Tibial nerve (tissue), 4 donors: ENCODE measurements around the gene DTNBP1. TPM values are rescaled to one million over a fixed set of nuclear protein-coding genes. Genes with fewer than 3 reads are reported as not detected.
A peak's percentile ranks its signal among the peaks of the same experiment; 100 is the strongest.
"Not testable (repeated sequence)": the region's sequence is repeated elsewhere in the genome, so short reads cannot be mapped to it uniquely, and the experiment has no call there.

ENCODE experiments used
- DNase-seq, 2 donors: peaks; one replicate each; pipeline ENCODE4 v3.0.0-alpha.2; 2019; ENCODE audit warnings: low spot score in 2 of 2
- H3K27ac ChIP-seq, 4 donors: fragments of 200-600 bp; sonication (generic) in 3 of 4; one replicate each; pipeline ENCODE4 v1.5.1; 2017 to 2019; ENCODE audit warnings: mild to moderate bottlenecking in 1 of 4
- H3K27me3 ChIP-seq, 2 donors: fragments of 200-600 bp; sonication (generic) in 1 of 2; one replicate each; pipeline versions ENCODE4 v1.5.1 to v1.6.0; 2017 to 2019
- H3K36me3 ChIP-seq, 3 donors: fragments of 200-600 bp; sonication (generic); one replicate each; pipeline ENCODE4 v1.5.1; 2018 to 2019
- H3K4me1 ChIP-seq, 4 donors: fragments of 200-600 bp; sonication (generic) in 3 of 4; one replicate each; pipeline ENCODE4 v1.5.1; 2017 to 2019
- H3K4me3 ChIP-seq, 4 donors: fragments of 200-600 bp; sonication (generic) in 3 of 4; one replicate each; pipeline ENCODE4 v1.5.1; 2017 to 2019; ENCODE audit warnings: mild to moderate bottlenecking in 1 of 4, moderate library complexity in 1 of 4
- H3K9me3 ChIP-seq, 4 donors: fragments of 200-600 bp; sonication (generic) in 3 of 4; one replicate each; pipeline ENCODE4 v1.5.1; 2017 to 2019
- EP300 ChIP-seq, 2 donors: sonication (generic); formaldehyde crosslinking; IDR thresholded peaks; one replicate each; pipeline ENCODE4 v1.6.1; 2017; ENCODE audit warnings: antibody characterized with exemption in 2 of 2, mild to moderate bottlenecking in 1 of 2
- POLR2A ChIP-seq, 2 donors: fragments of 450-650 bp; IDR thresholded peaks; one replicate each; pipeline ENCODE4 v1.6.1; 2017; ENCODE audit warnings: antibody characterized with exemption in 2 of 2, mild to moderate bottlenecking in 2 of 2, moderate library complexity in 2 of 2
- whole genome bisulfite sequencing, 2 donors: methylation state at CpG; one replicate each; pipeline ENCODE4 v1.1.5; 2018; 5-methylcytosine and 5-hydroxymethylcytosine counted together
- total RNA-seq, 4 donors: library from RNA; depleted of rRNA; stranded (reverse); fragments of >200 nt; gene quantifications; one replicate each; pipeline ENCODE4 v1.1.0, GENCODE V29; 2016
- TF ChIP-seq, protein P1 (sequence below), 5 experiments: fragments of 200-600 bp in 3 of 5; fragments of 450-650 bp in 2 of 5; sonication (generic) in 3 of 5; IDR thresholded peaks; one replicate each; pipeline ENCODE4 v1.5.1; 2016 to 2019; ENCODE audit warnings: antibody characterized with exemption in 5 of 5, mild to moderate bottlenecking in 3 of 5, moderate library complexity in 2 of 5

Gene DTNBP1
- total RNA-seq, 4 donors from 2014 or later = 14.7 to 36.6 (median 16.1) TPM

DNA sequence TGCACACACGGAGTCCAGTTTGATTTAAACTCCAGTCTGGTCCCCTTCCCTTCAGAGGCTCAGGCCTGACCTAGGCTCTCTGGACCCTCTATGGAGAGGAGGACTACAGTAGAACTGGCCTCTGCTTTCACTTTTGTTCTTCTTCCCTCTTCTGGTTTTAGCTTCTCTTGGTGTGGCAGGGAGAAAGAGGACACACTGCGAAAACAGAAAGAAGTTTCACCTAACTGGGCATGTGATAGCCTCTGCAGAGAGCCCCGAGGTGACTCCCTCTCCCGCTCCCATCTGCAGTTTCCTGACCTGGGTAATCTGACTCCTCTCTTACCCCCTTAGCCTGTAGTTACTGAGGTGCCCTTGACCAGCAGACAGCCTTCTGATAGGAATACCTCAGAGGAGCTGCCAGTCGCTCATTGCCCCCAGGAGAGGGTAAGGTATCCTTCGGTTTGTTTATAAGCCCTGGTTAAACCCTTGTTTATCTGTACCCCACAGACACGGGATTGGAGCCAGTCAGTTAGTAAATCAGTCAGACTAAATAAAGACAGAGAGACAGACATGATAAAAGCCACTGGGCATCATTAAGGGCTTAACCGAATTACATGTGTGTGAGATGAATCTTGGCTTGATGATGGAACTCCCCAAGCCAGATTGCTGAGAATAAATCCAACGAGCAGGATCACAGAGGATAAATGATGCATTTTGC, 12.0 kb upstream of the DTNBP1 start:
- no peaks in the 10 kb centered on the region for H3K36me3 ChIP-seq
- H3K27ac ChIP-seq = peak overlapping the region in 1 of 4 donors; percentile 40
- no peaks in the 10 kb centered on the region for H3K27me3 ChIP-seq
- TF ChIP-seq EP300 (IDR thresholded peaks at IDR 0.05) = no peak
- TF ChIP-seq, protein P1, sequence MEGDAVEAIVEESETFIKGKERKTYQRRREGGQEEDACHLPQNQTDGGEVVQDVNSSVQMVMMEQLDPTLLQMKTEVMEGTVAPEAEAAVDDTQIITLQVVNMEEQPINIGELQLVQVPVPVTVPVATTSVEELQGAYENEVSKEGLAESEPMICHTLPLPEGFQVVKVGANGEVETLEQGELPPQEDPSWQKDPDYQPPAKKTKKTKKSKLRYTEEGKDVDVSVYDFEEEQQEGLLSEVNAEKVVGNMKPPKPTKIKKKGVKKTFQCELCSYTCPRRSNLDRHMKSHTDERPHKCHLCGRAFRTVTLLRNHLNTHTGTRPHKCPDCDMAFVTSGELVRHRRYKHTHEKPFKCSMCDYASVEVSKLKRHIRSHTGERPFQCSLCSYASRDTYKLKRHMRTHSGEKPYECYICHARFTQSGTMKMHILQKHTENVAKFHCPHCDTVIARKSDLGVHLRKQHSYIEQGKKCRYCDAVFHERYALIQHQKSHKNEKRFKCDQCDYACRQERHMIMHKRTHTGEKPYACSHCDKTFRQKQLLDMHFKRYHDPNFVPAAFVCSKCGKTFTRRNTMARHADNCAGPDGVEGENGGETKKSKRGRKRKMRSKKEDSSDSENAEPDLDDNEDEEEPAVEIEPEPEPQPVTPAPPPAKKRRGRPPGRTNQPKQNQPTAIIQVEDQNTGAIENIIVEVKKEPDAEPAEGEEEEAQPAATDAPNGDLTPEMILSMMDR (IDR thresholded peaks at IDR 0.05) = no peak
- no peak for TF ChIP-seq POLR2A (IDR thresholded peaks at IDR 0.05)
- H3K4me1 ChIP-seq = peaks cover 0 to 19% (median 9%) of the 10 kb centered on the region in 4 donors
- no peak overlapping the region for H3K4me3 ChIP-seq
- DNase-seq = no peak
- H3K9me3 ChIP-seq = no peaks in the 10 kb centered on the region
- WGBS, 2 donors = 78% methylated on average over 9 of the region's 9 CpGs

DNA sequence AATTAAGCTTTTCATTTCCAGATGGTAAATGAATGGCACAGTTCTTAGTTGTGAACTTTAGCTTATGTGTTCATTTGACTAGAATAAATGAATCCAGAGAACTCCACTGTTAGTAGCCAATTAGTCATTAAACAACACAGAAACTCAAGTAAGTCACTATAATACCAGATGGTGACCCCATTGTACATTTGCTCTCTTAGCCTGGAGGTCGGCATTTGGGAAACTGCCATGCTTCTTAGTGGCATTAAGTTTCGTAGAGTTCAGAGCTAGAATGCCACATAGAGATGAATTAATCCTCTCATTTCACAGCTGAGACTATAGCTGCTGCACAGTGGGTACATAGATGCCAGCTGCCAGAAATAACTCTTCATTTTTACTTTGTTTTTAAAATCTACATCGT, 10.8 kb upstream of the DTNBP1 start:
- Histone ChIP-seq H3K9me3 (no peaks in the 10 kb centered on the region), H3K4me1 (peaks cover 0 to 19% (median 9%) of the 10 kb centered on the region in 4 donors), H3K27me3 (no peaks in the 10 kb centered on the region), H3K27ac (no peak overlapping the region), H3K36me3 (no peaks in the 10 kb centered on the region), H3K4me3 (no peak overlapping the region)
- DNase-seq = no peak
- TF ChIP-seq, protein P1 (IDR thresholded peaks at IDR 0.05) = no peak
- TF ChIP-seq POLR2A (IDR thresholded peaks at IDR 0.05) (no peak), EP300 (IDR thresholded peaks at IDR 0.05) (no peak)
- 35 to 39% methylated on average over 3 of the region's 3 CpGs for WGBS, 2 donors

DNA sequence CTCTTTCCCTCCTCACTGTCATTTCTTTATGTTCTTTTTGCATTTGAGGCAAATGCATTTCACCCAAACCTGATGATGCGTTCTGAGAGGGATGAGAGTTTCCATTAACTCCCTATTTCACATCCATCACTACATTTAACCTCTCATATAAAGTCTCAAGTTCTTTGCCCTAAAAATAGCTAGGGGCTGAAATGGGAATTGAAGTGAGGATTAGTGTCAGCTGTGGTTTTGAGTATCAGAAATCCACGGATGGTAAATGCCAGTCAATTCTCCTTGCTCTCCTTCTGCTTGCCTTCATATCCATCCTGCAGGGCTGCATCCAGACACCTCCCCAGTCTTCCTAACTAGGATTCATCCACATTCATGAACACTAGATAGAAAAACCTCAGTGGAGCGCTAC, 10.0 kb upstream of the DTNBP1 start:
- Histone ChIP-seq H3K9me3 (no peaks in the 10 kb centered on the region), H3K36me3 (no peaks in the 10 kb centered on the region), H3K27me3 (no peaks in the 10 kb centered on the region), H3K4me3 (no peak overlapping the region), H3K4me1 (peaks cover 0 to 19% (median 9%) of the 10 kb centered on the region in 4 donors), H3K27ac (no peak overlapping the region)
- no peak for DNase-seq
- WGBS, 2 donors = 62 to 68% methylated on average over 3 of the region's 3 CpGs
- TF ChIP-seq EP300 (IDR thresholded peaks at IDR 0.05) (no peak), POLR2A (IDR thresholded peaks at IDR 0.05) (no peak)
- TF ChIP-seq, protein P1 (IDR thresholded peaks at IDR 0.05) = no peak

DNA sequence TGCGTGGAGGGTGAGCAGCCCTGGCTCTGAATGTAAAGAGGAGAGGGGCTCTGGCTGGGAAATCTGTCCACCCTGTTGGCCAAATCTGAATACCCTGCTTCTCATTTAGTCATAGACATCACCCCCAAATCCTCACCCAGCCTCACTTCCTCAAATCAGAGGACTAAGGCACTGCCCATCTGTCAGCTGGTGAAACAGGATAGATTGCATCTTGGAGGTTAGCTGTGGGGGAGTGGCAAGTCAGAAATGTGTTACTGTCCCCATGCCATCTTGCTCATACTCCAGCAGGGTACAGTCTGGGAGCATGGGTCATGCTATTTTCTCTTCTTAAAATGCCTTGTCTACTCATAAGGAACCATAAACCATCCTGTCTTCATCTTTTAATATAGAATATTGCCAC, 9.5 kb upstream of the DTNBP1 start:
- Histone ChIP-seq H3K36me3 (no peaks in the 10 kb centered on the region), H3K27ac (no peak overlapping the region), H3K27me3 (no peaks in the 10 kb centered on the region), H3K4me3 (no peak overlapping the region), H3K9me3 (no peaks in the 10 kb centered on the region), H3K4me1 (peaks cover 0 to 19% (median 9%) of the 10 kb centered on the region in 4 donors)
- TF ChIP-seq POLR2A (IDR thresholded peaks at IDR 0.05) (no peak), EP300 (IDR thresholded peaks at IDR 0.05) (no peak)
- TF ChIP-seq, protein P1 (IDR thresholded peaks at IDR 0.05) = no peak
- 89 to 100% methylated on average over 1 of the region's 1 CpG for WGBS, 2 donors
- DNase-seq = no peak

DNA sequence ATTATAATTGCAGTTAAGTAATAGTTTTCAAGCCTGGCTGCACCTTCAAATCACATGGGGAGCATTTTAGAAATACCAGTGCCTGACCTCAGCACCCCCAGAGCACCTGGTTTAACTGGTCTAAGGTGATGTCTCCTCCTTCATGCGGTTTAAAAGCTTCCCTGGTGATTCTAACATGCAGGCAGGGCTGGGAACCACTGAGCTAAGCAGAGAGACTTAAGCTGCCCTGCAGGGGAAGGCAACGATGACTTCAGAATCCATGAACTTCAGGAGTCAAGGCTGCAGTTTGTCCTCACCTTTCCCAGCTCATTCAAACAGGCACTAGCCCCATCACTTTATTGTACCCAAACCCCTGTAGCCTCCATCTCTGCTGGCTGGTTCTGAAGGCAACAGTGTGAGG, 6.1 kb upstream of the DTNBP1 start:
- H3K9me3 ChIP-seq = no peaks in the 10 kb centered on the region
- no peak overlapping the region for H3K27ac ChIP-seq
- peaks cover 0 to under 1% (median 0%) of the 10 kb centered on the region in 4 donors for H3K4me1 ChIP-seq
- DNase-seq = no peak
- H3K36me3 ChIP-seq = no peaks in the 10 kb centered on the region
- H3K27me3 ChIP-seq = no peaks in the 10 kb centered on the region
- 73 to 86% methylated on average over 2 of the region's 2 CpGs for WGBS, 2 donors
- H3K4me3 ChIP-seq = no peak overlapping the region
- no peak for TF ChIP-seq EP300 (IDR thresholded peaks at IDR 0.05)
- TF ChIP-seq POLR2A (IDR thresholded peaks at IDR 0.05) = no peak
- TF ChIP-seq, protein P1 (IDR thresholded peaks at IDR 0.05) = no peak

DNA sequence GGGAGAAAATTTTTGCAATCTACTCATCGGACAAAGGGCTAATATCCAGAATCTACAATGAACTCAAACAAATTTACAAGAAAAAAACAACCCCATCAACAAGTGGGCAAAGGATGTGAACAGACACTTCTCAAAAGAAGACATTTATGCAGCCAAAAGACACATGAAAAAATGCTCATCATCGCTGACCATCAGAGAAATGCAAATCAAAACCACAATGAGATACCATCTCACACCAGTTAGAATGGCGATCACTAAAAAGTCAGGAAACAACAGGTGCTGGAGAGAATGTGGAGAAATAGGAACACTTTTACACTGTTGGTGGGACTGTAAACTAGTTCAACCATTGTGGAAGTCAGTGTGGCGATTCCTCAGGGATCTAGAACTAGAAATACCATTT, 4.1 kb upstream of the DTNBP1 start:
- DNase-seq, H3K27ac ChIP-seq, H3K9me3 ChIP-seq, H3K4me1 ChIP-seq, H3K36me3 ChIP-seq, H3K27me3 ChIP-seq, H3K4me3 ChIP-seq: not testable (repeated sequence)
- WGBS, 2 donors = 89 to 95% methylated on average over 3 of the region's 4 CpGs
